ENCODE data around the gene TPK1. TPM values are rescaled to one million over a fixed set of nuclear protein-coding genes. Genes with fewer than 3 reads are reported as not detected.

The TPK1 gene
- total and polyA plus RNA-seq, 3 donors from 2014 or later: 10.9 to 17.2 (median 12.6) TPM

DNA sequence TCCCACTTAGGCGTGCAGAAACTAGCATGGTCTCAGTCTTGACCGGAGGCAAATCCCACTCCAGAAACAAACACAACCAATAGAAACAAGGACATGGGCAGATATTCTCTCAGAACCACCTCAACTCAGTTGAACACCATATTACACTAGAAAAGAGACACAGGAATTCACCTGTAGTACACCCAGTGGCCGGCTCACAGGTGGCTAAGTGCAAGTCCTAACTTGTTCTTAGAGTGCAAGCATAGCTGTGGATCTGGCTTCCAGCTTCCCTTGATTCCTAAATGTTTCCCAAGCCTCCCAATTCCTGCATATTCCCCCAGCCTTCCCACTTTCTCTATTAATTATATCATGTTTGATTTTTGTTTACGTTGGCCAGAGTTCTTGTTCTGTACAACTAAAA, 164.4 kb downstream of the TPK1 start:
- no peak overlapping the region for H3K4me3 ChIP-seq
- no peaks in the 10 kb centered on the region for H3K36me3 ChIP-seq (ENCODE audit: low read depth, missing control alignments)
- H3K27ac ChIP-seq: no peak overlapping the region
- no peaks in the 10 kb centered on the region for H3K27me3 ChIP-seq
- WGBS, 2 donors: 81 to 91% methylated on average over 4 of the region's 4 CpGs
- H3K9me3 ChIP-seq: no peaks in the 10 kb centered on the region
- H3K4me1 ChIP-seq: no peaks in the 10 kb centered on the region
- intact Hi-C loops (cut with DNase I; ENCODE audit: low total_unique reads): no loop called here
- DNase-seq: no peak
- no peak for TF ChIP-seq POLR2A (IDR thresholded peaks at IDR 0.05)
- TF ChIP-seq, protein P1, sequence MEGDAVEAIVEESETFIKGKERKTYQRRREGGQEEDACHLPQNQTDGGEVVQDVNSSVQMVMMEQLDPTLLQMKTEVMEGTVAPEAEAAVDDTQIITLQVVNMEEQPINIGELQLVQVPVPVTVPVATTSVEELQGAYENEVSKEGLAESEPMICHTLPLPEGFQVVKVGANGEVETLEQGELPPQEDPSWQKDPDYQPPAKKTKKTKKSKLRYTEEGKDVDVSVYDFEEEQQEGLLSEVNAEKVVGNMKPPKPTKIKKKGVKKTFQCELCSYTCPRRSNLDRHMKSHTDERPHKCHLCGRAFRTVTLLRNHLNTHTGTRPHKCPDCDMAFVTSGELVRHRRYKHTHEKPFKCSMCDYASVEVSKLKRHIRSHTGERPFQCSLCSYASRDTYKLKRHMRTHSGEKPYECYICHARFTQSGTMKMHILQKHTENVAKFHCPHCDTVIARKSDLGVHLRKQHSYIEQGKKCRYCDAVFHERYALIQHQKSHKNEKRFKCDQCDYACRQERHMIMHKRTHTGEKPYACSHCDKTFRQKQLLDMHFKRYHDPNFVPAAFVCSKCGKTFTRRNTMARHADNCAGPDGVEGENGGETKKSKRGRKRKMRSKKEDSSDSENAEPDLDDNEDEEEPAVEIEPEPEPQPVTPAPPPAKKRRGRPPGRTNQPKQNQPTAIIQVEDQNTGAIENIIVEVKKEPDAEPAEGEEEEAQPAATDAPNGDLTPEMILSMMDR (IDR thresholded peaks at IDR 0.05): no peak

DNA sequence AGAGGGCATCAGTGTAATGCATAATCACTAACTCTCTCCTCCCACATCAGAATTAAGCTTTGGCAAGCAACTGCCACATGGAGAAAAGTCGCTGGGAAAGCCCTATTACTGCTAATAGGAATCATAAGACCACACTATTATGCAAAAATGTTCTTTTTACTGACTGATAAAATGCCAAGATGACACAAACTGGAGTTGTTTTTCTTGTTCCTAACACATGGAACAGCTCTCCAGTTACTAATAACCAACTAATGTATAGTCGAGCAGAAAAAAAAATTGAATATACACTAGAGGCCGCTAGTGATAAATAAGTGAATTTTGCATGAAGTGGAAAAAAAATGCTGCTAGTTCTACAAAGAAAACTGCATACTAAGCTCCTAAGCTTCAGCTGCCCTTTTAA, 165.6 kb downstream of the TPK1 start:
- Histone ChIP-seq H3K4me1 (no peaks in the 10 kb centered on the region), H3K27me3 (no peaks in the 10 kb centered on the region), H3K27ac (no peak overlapping the region), H3K9me3 (no peaks in the 10 kb centered on the region), H3K36me3 (ENCODE audit: low read depth, missing control alignments) (no peaks in the 10 kb centered on the region), H3K4me3 (no peak overlapping the region)
- intact Hi-C loops (cut with DNase I; ENCODE audit: low total_unique reads): no loop called here
- TF ChIP-seq, protein P1 (IDR thresholded peaks at IDR 0.05): no peak
- no peak for TF ChIP-seq POLR2A (IDR thresholded peaks at IDR 0.05)
- 25 to 40% methylated on average over 3 of the region's 3 CpGs for WGBS, 2 donors
- no peak for DNase-seq

DNA sequence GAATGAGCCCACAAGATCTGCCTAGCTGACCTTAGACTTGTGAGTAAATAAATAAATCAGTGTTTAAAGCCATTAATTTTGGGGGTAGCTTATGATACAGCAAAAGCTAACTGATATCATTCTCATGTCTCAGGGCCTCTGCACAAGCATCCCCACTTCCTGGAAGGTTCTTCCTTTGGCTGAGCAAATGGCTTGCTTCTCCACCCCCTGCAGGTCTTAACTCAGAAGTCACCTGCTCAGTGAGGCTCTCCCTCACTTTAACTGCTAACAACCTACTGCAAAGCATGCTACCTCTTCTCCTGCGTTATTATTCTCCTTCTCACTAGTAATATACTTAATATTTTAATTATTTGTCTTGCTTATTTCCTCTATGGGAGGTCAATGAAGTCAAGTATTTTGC, 167.3 kb downstream of the TPK1 start:
- Histone ChIP-seq H3K27me3 (no peaks in the 10 kb centered on the region), H3K27ac (no peak overlapping the region), H3K4me3 (no peak overlapping the region), H3K4me1 (no peaks in the 10 kb centered on the region), H3K36me3 (ENCODE audit: low read depth, missing control alignments) (no peaks in the 10 kb centered on the region), H3K9me3 (no peaks in the 10 kb centered on the region)
- WGBS, 2 donors: 80 to 100% methylated on average over 1 of the region's 1 CpG
- TF ChIP-seq, protein P1 (IDR thresholded peaks at IDR 0.05): no peak
- intact Hi-C loops (cut with DNase I; ENCODE audit: low total_unique reads): no loop called here
- DNase-seq: no peak

DNA sequence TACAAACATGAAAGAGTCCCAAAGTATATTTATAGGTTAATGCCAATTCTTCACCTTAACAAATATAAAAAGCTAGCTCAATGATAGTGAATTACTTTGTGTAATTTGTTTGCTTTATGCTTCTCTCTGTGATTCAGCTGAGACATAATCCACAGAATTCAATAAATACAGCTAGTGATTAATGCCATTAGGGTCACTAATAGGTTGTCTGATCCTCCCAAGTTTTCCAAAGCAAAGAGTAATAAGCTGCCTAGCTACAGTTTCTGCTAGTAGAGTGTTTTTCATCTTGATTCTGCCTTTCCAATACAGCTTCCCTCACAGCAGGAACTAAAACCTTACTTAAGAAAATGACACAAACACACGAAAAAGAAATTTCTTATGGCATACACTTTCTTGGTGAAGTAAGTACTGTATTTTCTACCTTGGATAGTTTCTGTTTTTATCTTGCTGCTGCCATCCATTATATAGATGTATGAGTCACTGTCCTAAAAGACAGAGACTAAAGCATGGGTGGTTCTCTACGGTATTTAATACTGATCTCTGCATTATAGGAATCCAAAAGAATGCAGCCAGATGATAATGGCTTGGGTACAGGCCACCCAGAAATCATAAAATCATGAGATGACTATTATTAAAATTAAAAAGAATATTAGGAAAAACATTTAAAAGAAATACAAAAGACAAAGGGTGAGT, 170.0 kb downstream of the TPK1 start:
- intact Hi-C loops (cut with DNase I; ENCODE audit: low total_unique reads): no loop called here
- 74 to 75% methylated on average over 2 of the region's 2 CpGs for WGBS, 2 donors
- Histone ChIP-seq H3K4me1 (no peaks in the 10 kb centered on the region), H3K27me3 (no peaks in the 10 kb centered on the region), H3K27ac (no peak overlapping the region), H3K36me3 (ENCODE audit: low read depth, missing control alignments) (no peaks in the 10 kb centered on the region), H3K4me3 (no peak overlapping the region), H3K9me3 (no peaks in the 10 kb centered on the region)
- TF ChIP-seq, protein P1 (IDR thresholded peaks at IDR 0.05): no peak
- no peak for TF ChIP-seq POLR2A (IDR thresholded peaks at IDR 0.05)
- DNase-seq: no peak

DNA sequence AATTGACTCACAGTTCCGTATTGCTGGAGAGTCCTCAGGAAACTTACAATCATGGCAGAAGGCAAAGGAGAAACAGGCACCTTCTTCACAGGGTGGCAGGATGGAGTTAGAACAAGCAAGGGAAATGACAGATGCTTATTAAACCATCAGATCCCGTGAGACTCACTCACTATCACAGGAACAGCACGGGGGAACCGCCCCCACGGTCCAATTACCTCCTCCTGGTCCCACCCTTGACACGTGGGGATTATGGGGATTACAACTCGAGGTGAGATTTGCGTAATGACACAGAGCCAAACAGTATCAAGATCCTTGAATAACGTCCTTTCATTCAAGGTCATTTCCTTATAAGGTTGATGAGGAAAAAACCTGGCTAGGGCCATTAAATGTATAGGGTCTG, 176.6 kb downstream of the TPK1 start:
- DNase-seq: no peak
- H3K36me3 ChIP-seq (ENCODE audit: low read depth, missing control alignments): no peaks in the 10 kb centered on the region
- WGBS, 2 donors: 71 to 74% methylated on average over 9 of the region's 9 CpGs
- no peaks in the 10 kb centered on the region for H3K27me3 ChIP-seq
- no peak overlapping the region for H3K4me3 ChIP-seq
- H3K9me3 ChIP-seq: no peaks in the 10 kb centered on the region
- no peak overlapping the region for H3K27ac ChIP-seq
- no peaks in the 10 kb centered on the region for H3K4me1 ChIP-seq
- no peak for TF ChIP-seq POLR2A (IDR thresholded peaks at IDR 0.05)
- TF ChIP-seq, protein P1 (IDR thresholded peaks at IDR 0.05): no peak
- intact Hi-C loops (cut with DNase I; ENCODE audit: low total_unique reads): no loop called here
